ENCODE measurements around the gene KIF1B.

- TF ChIP-seq CTCF (IDR thresholded peaks at IDR 0.05) = no peak
- TF ChIP-seq POLR2A (IDR thresholded peaks at IDR 0.05) = no peak
- no peak for TF ChIP-seq EP300 (IDR thresholded peaks at IDR 0.05)
Measured at GRCh38 chr1:10213186-10213705, 2.9 kb downstream of the KIF1B start.
